SK-N-SH (cell line): ENCODE data around the gene RAB3IP.

ENCODE experiments used
- MAX ChIP-seq: IDR thresholded peaks from 2 replicates; pipeline ENCODE4 v1.4.0; 2012; ENCODE audit warnings: low read depth
- TF ChIP-seq, protein P1 (sequence below): fragments of 200-600 bp; sonication (generic); IDR thresholded peaks from 2 replicates; pipeline ENCODE4 v1.6.1; 2017; ENCODE audit warnings: antibody characterized with exemption, mild to moderate bottlenecking, moderate library complexity

DNA sequence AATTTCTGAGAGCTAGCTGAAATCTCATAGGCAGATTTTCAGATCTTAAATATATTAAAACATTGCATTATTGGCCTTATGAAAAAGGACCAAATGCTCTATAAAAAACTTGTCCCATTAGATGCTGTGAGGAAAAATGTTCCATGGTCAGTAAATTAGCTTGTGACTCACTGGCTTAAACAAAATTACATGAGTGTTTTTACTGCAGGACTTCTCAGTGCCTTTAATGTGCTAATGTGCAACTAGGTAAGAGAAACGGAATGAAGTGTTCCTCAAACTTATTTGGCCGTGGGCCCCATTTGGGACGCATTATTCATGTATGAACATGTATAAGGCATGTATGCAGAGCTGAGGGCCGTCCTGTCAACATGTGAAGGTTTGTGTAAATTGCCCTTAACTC is 128.0 kb downstream of the RAB3IP start:
- TF ChIP-seq, protein P1, sequence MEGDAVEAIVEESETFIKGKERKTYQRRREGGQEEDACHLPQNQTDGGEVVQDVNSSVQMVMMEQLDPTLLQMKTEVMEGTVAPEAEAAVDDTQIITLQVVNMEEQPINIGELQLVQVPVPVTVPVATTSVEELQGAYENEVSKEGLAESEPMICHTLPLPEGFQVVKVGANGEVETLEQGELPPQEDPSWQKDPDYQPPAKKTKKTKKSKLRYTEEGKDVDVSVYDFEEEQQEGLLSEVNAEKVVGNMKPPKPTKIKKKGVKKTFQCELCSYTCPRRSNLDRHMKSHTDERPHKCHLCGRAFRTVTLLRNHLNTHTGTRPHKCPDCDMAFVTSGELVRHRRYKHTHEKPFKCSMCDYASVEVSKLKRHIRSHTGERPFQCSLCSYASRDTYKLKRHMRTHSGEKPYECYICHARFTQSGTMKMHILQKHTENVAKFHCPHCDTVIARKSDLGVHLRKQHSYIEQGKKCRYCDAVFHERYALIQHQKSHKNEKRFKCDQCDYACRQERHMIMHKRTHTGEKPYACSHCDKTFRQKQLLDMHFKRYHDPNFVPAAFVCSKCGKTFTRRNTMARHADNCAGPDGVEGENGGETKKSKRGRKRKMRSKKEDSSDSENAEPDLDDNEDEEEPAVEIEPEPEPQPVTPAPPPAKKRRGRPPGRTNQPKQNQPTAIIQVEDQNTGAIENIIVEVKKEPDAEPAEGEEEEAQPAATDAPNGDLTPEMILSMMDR: no peak
- TF ChIP-seq MAX: no peak
